Urothelium cell line (cell line): ENCODE measurements around the gene GLIPR1L2.
"Not testable (repeated sequence)": the region's sequence is repeated elsewhere in the genome, so short reads cannot be mapped to it uniquely, and the experiment has no call there.

ENCODE experiments used
- DNase-seq: peaks from one replicate; pipeline ENCODE4 v3.0.0; 2011; ENCODE audit warnings: low spot score, mixed read lengths
- FAIRE-seq: peaks from 2 replicates; lab custom pipeline; 2011; peaks lifted over from hg19 to GRCh38; lab: Jason Lieb, UNC

GLIPR1L2 gene

GRCh38 chr12:75390899-75391538 is at the start of gene GLIPR1L2:
TSS of gene GLIPR1L2 (plus strand) at chr12:75391089. CDS start at chr12:75391117, 28 bp downstream.
- DNase-seq (peak; percentile 93), FAIRE-seq (no peak)

DNA sequence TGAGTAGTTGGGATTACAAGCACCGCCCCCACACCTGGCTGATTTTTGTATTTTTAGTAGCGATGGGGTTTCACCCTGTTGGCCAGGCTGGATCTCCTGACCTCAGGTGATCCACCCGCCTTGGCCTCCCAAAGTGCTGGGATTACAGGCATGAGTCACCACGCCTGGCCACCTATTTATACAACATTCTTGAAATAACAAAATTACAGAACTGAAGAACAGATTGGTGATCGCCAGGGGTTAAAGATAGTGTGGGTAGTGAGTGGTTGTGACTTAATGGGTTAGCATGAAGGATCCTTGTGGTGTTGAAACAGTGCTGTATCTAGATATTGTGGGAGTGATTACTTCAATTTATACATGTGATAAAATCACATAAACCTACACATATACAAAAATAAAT is 49.0 kb upstream of the GLIPR1L2 start:
- DNase-seq, result peak; percentile 2
- no peak for FAIRE-seq

DNA sequence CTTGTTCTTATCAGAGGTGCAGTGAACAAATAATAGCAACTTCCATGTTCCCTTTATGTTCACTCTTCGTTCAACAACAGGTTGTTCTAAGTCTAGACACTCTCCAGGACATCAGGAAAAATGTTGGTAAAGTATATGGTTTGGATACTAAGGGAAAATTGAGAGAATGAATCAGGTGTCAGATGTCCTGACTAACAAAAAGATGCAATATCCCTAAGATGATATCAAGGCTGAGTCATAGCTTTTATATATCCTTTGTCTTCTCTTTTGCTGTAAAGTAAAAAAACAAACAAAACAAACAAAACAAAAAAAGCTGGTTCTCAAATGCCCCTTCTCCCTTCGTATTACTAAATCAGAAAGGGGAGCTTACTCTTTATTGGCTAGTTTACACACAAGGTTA is 45.4 kb upstream of the GLIPR1L2 start:
- DNase-seq (no peak), FAIRE-seq (no peak)

DNA sequence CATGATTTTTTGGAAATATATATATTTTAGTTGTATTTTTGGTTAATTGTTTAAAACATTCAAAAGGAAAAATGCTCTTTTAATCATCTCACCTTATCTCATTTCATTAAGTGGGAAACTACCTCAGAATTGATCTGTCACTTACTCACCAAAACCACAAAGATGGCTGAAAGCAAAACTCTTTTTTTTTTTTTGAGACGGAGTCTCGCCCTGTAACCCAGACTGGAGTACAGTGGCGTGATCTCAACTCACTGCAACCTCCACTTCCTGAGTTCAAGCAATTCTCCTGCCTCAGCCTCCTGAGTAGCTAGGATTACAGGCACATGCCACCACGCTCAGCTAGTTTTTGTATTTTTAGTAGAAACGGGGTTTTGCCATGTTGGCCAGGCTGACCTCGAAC is 44.7 kb upstream of the GLIPR1L2 start:
- DNase-seq, result not testable (repeated sequence)

GRCh38 chr12:75349946-75350345 is 40.9 kb upstream of the GLIPR1L2 start:
- no peak for FAIRE-seq
- no peak for DNase-seq

More for the DNA sequence above, 44.7 kb upstream of the GLIPR1L2 start:
- not testable (repeated sequence) for FAIRE-seq

DNA sequence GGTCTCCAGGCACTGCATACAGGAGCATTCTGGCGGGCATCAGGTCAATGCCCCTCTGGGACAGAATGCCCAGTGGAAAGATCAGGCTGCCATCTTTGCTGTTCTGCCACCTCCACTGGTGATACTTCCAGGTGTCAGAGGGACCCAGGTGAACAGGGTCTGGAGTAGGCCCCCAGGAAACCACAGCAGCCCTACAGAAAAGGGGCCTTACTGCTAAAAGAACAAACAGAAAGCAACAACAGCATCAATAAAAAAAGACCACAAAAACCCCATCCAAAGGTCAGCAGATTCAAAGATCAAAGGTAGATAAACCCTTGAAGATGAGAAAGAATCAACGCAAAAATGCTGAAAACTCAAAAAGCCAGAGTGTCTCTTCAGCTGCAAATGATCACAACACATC is 40.5 kb upstream of the GLIPR1L2 start:
- DNase-seq (no peak), FAIRE-seq (no peak)

- FAIRE-seq (no peak), DNase-seq (no peak)
Observed at GRCh38 chr12:75354011-75354410, 36.9 kb upstream of the GLIPR1L2 start.

GRCh38 chr12:75360920-75361319 is 30.0 kb upstream of the GLIPR1L2 start:
- DNase-seq (no peak), FAIRE-seq (no peak)

GRCh38 chr12:75361408-75361807 is 29.5 kb upstream of the GLIPR1L2 start:
- FAIRE-seq, result no peak
- no peak for DNase-seq

DNA sequence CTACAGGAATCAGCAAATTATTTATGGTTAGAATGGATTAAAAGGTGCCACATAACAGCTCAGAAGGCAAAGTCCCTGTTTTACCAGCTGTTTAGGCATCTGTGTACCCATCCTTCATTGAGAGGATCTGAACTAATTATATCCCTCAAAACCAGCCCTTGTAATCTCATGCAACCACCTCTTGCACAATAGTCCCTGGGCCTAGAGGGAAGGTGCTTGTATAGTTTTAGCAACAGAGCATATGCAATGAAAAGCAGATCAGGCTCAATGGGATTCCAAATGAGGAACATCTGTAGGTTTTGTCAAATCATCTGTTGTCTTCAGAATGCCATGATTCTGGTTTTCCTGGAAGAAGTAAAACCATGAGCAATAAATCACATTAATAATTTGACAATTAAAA is 26.0 kb upstream of the GLIPR1L2 start:
- FAIRE-seq, result no peak
- no peak for DNase-seq

DNA sequence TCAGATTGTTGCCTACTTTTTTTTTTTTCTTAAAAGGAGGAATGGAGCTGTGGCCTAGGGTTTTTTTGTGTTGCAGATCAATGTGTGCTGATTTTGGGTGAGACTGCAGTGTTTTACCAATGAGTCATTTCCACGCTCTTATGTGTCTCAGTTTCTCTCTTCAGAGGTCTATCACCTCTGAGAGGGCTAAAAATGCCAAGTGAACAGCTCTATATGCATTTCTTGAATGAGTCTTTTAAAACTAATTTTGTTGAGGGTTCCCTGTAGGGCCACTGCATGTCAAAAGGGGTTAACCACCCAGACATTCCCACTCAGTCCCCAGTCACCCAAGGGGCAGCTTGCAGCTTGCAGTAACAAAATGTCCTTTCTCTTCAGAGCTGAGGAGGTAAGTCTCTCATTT is 24.3 kb upstream of the GLIPR1L2 start:
- DNase-seq, result no peak
- FAIRE-seq, result no peak

GRCh38 chr12:75374971-75375370 is 15.9 kb upstream of the GLIPR1L2 start:
- FAIRE-seq (no peak), DNase-seq (no peak)

GRCh38 chr12:75378354-75378753 is 12.5 kb upstream of the GLIPR1L2 start:
- no peak for DNase-seq
- no peak for FAIRE-seq

- FAIRE-seq (no peak), DNase-seq (no peak)
Observed at GRCh38 chr12:75389061-75389460, 1.8 kb upstream of the GLIPR1L2 start.

- DNase-seq (no peak), FAIRE-seq (no peak)
Observed at GRCh38 chr12:75389706-75390105, 1.2 kb upstream of the GLIPR1L2 start.

GRCh38 chr12:75390156-75390898 is 562 bp upstream of the GLIPR1L2 start:
- DNase-seq, result no peak
- no peak for FAIRE-seq

- DNase-seq, result no peak
- FAIRE-seq, result no peak
Observed at GRCh38 chr12:75404231-75404630, 13.3 kb downstream of the GLIPR1L2 start.

- FAIRE-seq (no peak), DNase-seq (no peak)
Observed at GRCh38 chr12:75407683-75408082, 16.8 kb downstream of the GLIPR1L2 start.

DNA sequence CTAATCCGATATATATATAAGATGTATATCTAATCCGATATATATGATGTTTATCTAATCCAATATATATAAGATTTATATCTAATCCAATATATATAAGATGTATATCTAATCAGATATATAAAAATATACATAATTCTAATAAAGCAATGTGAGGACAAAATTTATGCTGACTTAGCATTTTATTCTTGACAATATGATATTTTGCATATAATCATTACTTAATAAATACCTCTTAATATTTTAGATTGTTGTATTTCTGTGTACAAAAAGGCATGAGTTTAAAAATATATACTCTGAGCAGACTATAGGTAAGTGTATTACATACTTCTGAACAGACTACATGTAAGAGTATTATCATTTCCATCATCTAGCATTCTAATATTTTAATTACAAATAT is 18.9 kb downstream of the GLIPR1L2 start:
- FAIRE-seq, result no peak
- no peak for DNase-seq

GRCh38 chr12:75414671-75415070 is 23.8 kb downstream of the GLIPR1L2 start:
- DNase-seq (no peak), FAIRE-seq (no peak)

- FAIRE-seq (no peak), DNase-seq (no peak)
Observed at GRCh38 chr12:75419841-75420240, 29.0 kb downstream of the GLIPR1L2 start.

DNA sequence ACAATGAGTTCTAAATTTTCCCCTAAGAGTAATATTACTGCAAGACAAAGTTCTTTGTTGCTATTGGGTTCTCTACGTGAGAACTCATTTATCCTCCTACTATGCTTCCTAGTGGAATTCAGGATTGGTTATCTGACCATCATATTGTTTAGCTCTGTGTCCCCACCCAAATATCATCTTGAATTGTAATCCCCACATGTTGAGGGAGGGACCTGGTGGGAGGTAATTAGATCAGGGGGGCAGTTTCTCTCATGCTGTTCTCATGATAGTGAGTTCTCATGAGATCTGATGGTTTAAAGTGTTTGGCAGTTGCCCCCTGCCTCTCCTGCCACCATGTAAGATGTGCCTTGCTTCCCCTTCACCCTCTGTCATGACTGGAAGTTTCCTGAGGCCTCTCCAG is 36.6 kb downstream of the GLIPR1L2 start:
- no peak for FAIRE-seq

More for the DNA sequence above, 36.6 kb downstream of the GLIPR1L2 start:
- no peak for DNase-seq
